ENCODE measurements around the gene RANBP1.

RANBP1 gene

GRCh38 chr22:20172141-20172613 is 56.3 kb downstream of the RANBP1 start:
- no peak for DNase-seq (ENCODE audit: low read depth)

- no peak for DNase-seq (ENCODE audit: low read depth)
Observed at GRCh38 chr22:20173246-20173645, 57.3 kb downstream of the RANBP1 start.

- DNase-seq (ENCODE audit: low read depth): no peak
Observed at GRCh38 chr22:20173772-20174171, 57.9 kb downstream of the RANBP1 start.

- DNase-seq (ENCODE audit: low read depth): no peak
Observed at GRCh38 chr22:20174785-20175596, 59.1 kb downstream of the RANBP1 start.

- peak; percentile 14 for DNase-seq (ENCODE audit: low read depth)
Observed at GRCh38 chr22:20175597-20175900, 59.6 kb downstream of the RANBP1 start.

- no peak for DNase-seq (ENCODE audit: low read depth)
Observed at GRCh38 chr22:20176421-20177085, 60.6 kb downstream of the RANBP1 start.
